ENCODE data around the gene VPS9D1. TPM values are rescaled to one million over a fixed set of nuclear protein-coding genes. Genes with fewer than 3 reads are reported as not detected.

The VPS9D1 gene
- total and polyA plus RNA-seq, 2 of the 4 experiments (the other 2 are of a cell fraction): 1.8 to 20.3 TPM

DNA sequence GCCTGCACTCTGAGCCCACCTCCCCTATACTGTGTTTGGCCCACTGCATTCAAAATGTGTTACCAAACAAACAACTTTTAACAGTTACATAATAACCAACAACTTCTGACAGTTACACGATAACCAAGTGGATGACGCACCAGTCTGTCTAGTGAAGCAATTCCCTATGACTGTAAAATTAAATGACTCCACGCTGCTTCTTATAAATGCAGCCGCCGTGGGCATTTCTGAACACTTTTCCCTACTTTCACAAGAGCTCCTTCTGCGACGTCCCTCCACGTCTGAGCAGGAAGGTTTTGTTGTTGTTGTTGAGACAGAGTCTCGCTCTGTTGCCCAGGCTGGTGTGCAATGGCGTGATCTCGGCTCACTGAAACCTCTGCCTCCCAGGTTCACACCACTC, 28.2 kb upstream of the VPS9D1 start:
- H2AFZ ChIP-seq (replicated peaks; ENCODE audit: low read length, poor library complexity): no peak overlapping the region
- H4K20me1 ChIP-seq (ENCODE audit: insufficient read depth, low read length): no peaks in the 10 kb centered on the region
- no peak overlapping the region for H4K91ac ChIP-seq (ENCODE audit: insufficient read depth, low read depth, low read length)
- H3K9me1 ChIP-seq (ENCODE audit: insufficient read depth, low read length): no peaks in the 10 kb centered on the region
- H2BK5ac ChIP-seq (ENCODE audit: low read depth, low read length, poor library complexity, severe bottlenecking): no peak overlapping the region
- H3K27me3 ChIP-seq (ENCODE audit: control insufficient read depth, insufficient read depth, low read length): no peaks in the 10 kb centered on the region
- H3K36me3 ChIP-seq (ENCODE audit: control insufficient read depth, insufficient read depth, low read length): peaks cover 25% of the 10 kb centered on the region
- no peaks in the 10 kb centered on the region for H3K4me1 ChIP-seq (ENCODE audit: control insufficient read depth, insufficient read depth, low read length)
- no TSS peak for BruUV-seq (replicated peaks)
- H3K14ac ChIP-seq (replicated peaks; ENCODE audit: low read depth, low read length): no peak overlapping the region
- ChIA-PET CTCF (no interaction called here), POLR2A (ENCODE audit: unreplicated experiment) (no interaction called here)
- H2BK20ac ChIP-seq (ENCODE audit: low read depth, low read length): no peak overlapping the region
- H3K9me3 ChIP-seq (ENCODE audit: control insufficient read depth, insufficient read depth, low read length): no peaks in the 10 kb centered on the region
- in situ Hi-C loops (cut with MboI; ENCODE audit: low sequenced_read_pairs): no loop called here
- H3K56ac ChIP-seq (ENCODE audit: extremely low read depth, insufficient read depth, low read length): no peak overlapping the region
- intact Hi-C loops (cut with micrococcal nuclease): no loop called here
- H4K5ac ChIP-seq (ENCODE audit: low read depth, low read length): no peak overlapping the region
- no peak overlapping the region for H3K4me3 ChIP-seq (ENCODE audit: insufficient read depth, low read depth, low read length)
- no peak overlapping the region for H3K23ac ChIP-seq (ENCODE audit: low read depth, low read length)
- H2AK5ac ChIP-seq (ENCODE audit: low read depth, low read length): no peak overlapping the region
- H4K8ac ChIP-seq (ENCODE audit: low read depth in 2 of 2, low read length in 2 of 2): no peak overlapping the region
- no peak overlapping the region for H3K4me2 ChIP-seq (ENCODE audit: low read depth, low read length)
- TF ChIP-seq NFE2L2 (IDR thresholded peaks at IDR 0.05; ENCODE audit: low read depth, low read length) (no peak), RFX5 (IDR thresholded peaks at IDR 0.05; ENCODE audit: low read depth, low read length) (no peak), BHLHE40 (IDR thresholded peaks at IDR 0.05; ENCODE audit: low read depth, low read length) (no peak), MXI1 (IDR thresholded peaks at IDR 0.05; ENCODE audit: borderline replicate concordance, low read depth, low read length) (no peak), POLR2A (IDR thresholded peaks at IDR 0.05; ENCODE audit: low read depth, low read length) (no peak), CHD1 (IDR thresholded peaks at IDR 0.05; ENCODE audit: low read depth, low read length) (no peak), MAZ (IDR thresholded peaks at IDR 0.05; ENCODE audit: borderline replicate concordance, low read depth, low read length) (no peak), RAD21 (IDR thresholded peaks at IDR 0.05; ENCODE audit: low read length) (no peak), SMC3 (IDR thresholded peaks at IDR 0.05; ENCODE audit: low read depth, low read length) (no peak), MAFK (IDR thresholded peaks at IDR 0.05; ENCODE audit: low read depth, low read length) (no peak), FOS (IDR thresholded peaks at IDR 0.05; ENCODE audit: low read depth, low read length) (no peak), RCOR1 (IDR thresholded peaks at IDR 0.05; ENCODE audit: insufficient replicate concordance, low read length) (no peak), CEBPB (IDR thresholded peaks at IDR 0.05; ENCODE audit: low read depth, low read length) (no peak)
- TF ChIP-seq, protein P1, sequence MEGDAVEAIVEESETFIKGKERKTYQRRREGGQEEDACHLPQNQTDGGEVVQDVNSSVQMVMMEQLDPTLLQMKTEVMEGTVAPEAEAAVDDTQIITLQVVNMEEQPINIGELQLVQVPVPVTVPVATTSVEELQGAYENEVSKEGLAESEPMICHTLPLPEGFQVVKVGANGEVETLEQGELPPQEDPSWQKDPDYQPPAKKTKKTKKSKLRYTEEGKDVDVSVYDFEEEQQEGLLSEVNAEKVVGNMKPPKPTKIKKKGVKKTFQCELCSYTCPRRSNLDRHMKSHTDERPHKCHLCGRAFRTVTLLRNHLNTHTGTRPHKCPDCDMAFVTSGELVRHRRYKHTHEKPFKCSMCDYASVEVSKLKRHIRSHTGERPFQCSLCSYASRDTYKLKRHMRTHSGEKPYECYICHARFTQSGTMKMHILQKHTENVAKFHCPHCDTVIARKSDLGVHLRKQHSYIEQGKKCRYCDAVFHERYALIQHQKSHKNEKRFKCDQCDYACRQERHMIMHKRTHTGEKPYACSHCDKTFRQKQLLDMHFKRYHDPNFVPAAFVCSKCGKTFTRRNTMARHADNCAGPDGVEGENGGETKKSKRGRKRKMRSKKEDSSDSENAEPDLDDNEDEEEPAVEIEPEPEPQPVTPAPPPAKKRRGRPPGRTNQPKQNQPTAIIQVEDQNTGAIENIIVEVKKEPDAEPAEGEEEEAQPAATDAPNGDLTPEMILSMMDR (conservative IDR thresholded peaks at IDR 0.05; ENCODE audit: low read depth, low read length): no peak
- TF ChIP-seq, protein P2, sequence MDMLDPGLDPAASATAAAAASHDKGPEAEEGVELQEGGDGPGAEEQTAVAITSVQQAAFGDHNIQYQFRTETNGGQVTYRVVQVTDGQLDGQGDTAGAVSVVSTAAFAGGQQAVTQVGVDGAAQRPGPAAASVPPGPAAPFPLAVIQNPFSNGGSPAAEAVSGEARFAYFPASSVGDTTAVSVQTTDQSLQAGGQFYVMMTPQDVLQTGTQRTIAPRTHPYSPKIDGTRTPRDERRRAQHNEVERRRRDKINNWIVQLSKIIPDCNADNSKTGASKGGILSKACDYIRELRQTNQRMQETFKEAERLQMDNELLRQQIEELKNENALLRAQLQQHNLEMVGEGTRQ (IDR thresholded peaks at IDR 0.05; ENCODE audit: low read depth, low read length): no peak
- TF ChIP-seq, protein P3, sequence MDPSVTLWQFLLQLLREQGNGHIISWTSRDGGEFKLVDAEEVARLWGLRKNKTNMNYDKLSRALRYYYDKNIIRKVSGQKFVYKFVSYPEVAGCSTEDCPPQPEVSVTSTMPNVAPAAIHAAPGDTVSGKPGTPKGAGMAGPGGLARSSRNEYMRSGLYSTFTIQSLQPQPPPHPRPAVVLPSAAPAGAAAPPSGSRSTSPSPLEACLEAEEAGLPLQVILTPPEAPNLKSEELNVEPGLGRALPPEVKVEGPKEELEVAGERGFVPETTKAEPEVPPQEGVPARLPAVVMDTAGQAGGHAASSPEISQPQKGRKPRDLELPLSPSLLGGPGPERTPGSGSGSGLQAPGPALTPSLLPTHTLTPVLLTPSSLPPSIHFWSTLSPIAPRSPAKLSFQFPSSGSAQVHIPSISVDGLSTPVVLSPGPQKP (IDR thresholded peaks at IDR 0.05; ENCODE audit: borderline replicate concordance, low read depth, low read length): no peak
- H3K4ac ChIP-seq (ENCODE audit: low read depth, low read length): no peak overlapping the region
- no peak overlapping the region for H3K9ac ChIP-seq (ENCODE audit: low read depth, low read length)
- no CpG with 5 or more reads among the region's 11 CpGs for WGBS, 2 experiments (ENCODE audit: extremely low coverage in 2 of 2, insufficient read length in 1 of 2)
- ATAC-seq (ENCODE audit: low read depth) (no peak), DNase-seq (no peak)
- H3K79me1 ChIP-seq (ENCODE audit: low read depth in 1 of 2, low read length in 2 of 2): peaks cover 0 to 3% of the 10 kb centered on the region in 2 experiments; a peak in 1 of 4 replicates
- H3K18ac ChIP-seq (ENCODE audit: low read depth, low read length): no peak overlapping the region
- dilution Hi-C loops (cut with HindIII; ENCODE audit: low sequenced_read_pairs, unreplicated experiment): no loop called here
- H2AK9ac ChIP-seq (replicated peaks; ENCODE audit: low read depth, low read length, poor library complexity): no peak overlapping the region
- no peak overlapping the region for H3K27ac ChIP-seq (ENCODE audit: insufficient read depth, low read length)
- no peak overlapping the region for H2BK15ac ChIP-seq (ENCODE audit: low read depth, low read length)
- no peak overlapping the region for H2BK120ac ChIP-seq (ENCODE audit: low read depth, low read length)

Measured in IMR-90 (cell line).